ENCODE results near the gene PLEKHA3. TPM values are rescaled to one million over a fixed set of nuclear protein-coding genes. Genes with fewer than 3 reads are reported as not detected.

Gene PLEKHA3
- total RNA-seq, 1 experiment from 2014 or later, result 30.5 TPM

DNA sequence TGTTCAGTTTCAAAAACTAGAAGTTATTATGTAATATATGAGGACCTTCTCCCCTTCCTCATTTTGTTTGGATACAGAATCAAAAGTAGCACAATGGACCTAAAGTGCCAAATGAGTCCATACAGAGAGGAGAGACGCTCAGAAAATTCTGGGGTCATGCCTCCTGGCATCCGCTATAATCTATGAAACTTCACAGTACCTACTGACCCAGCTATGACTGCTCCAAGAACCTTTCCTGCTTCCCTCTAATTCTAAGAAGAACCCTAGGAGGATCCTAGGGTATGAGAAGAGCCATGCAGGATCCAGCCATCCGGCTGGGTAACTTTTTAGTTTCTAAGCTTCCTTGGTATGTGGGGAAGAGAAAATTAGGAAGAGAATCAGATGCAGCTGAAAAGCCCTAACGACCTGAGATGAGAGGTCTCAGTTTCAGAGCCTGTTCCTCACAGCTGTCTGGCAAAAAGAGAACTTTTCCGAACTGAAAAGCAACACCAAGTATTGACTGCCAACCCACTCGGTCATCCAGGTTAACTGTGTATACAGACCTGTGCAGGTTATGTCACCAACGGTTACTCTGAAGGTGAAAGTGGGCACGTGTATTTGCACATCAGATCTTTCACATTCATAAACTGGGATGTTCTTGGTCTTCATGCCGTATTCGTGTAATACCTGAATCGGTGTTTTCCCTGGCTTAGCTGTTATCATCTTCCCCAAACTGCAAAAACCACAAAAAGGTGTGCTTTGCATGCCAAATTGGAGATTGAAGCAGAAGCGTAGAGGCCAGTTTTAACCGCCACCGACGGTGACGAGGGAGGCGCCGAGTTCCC, 30.3 kb upstream of the PLEKHA3 start:
- in situ Hi-C loops (cut with HindIII; ENCODE audit: low pct_unique_long_range_greater_than_20kb, low sequenced_read_pairs), result no loop called here
- Histone ChIP-seq H3K27ac (ENCODE audit: low read length) (peak overlapping the region; percentile 90), H3K4me1 (ENCODE audit: control insufficient read depth, insufficient read depth, low read length) (peaks cover 9% of the 10 kb centered on the region; the same call in 1 of the 2 replicates), H3K4me3 (ENCODE audit: low read depth in 2 of 2, low read length in 2 of 2) (peak overlapping the region; percentile 88 to 95), H3K27me3 (ENCODE audit: control insufficient read depth, insufficient read depth, low read length) (no peaks in the 10 kb centered on the region), H3K36me3 (ENCODE audit: control insufficient read depth, insufficient read depth, low read length) (peaks cover 22% of the 10 kb centered on the region), H3K9me3 (ENCODE audit: control insufficient read depth, insufficient read depth, low read depth, low read length) (no peaks in the 10 kb centered on the region)
- intact Hi-C loops (cut with micrococcal nuclease; ENCODE audit: unreplicated experiment), result loop anchor here (2.0 kb wide), 1 partner anchor 29 kb away; the partner anchor contains the start of gene FKBP7
- DNase-seq (ENCODE audit: low read depth, low spot score) (no peak), ATAC-seq (no peak)
- ChIA-PET CTCF (interaction anchor here (0.6 to 0.7 kb wide), 2 partner anchors 14 to 109 kb away, joined by 3 read pairs; no protein-coding TSS in a partner anchor), POLR2A (no interaction called here)
- TF ChIP-seq POLR2AphosphoS5 (IDR thresholded peaks at IDR 0.05; ENCODE audit: low read depth, low read length), result no peak
- TF ChIP-seq SIN3A (IDR thresholded peaks at IDR 0.05; ENCODE audit: borderline replicate concordance, insufficient read depth, low read depth, low read length), result no peak
- TF ChIP-seq, protein P1, sequence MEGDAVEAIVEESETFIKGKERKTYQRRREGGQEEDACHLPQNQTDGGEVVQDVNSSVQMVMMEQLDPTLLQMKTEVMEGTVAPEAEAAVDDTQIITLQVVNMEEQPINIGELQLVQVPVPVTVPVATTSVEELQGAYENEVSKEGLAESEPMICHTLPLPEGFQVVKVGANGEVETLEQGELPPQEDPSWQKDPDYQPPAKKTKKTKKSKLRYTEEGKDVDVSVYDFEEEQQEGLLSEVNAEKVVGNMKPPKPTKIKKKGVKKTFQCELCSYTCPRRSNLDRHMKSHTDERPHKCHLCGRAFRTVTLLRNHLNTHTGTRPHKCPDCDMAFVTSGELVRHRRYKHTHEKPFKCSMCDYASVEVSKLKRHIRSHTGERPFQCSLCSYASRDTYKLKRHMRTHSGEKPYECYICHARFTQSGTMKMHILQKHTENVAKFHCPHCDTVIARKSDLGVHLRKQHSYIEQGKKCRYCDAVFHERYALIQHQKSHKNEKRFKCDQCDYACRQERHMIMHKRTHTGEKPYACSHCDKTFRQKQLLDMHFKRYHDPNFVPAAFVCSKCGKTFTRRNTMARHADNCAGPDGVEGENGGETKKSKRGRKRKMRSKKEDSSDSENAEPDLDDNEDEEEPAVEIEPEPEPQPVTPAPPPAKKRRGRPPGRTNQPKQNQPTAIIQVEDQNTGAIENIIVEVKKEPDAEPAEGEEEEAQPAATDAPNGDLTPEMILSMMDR (IDR thresholded peaks at IDR 0.05), result no peak
- no peak for TF ChIP-seq TCF7L2 (IDR thresholded peaks at IDR 0.05; ENCODE audit: low read depth, low read length)
- TF ChIP-seq, protein P2, sequence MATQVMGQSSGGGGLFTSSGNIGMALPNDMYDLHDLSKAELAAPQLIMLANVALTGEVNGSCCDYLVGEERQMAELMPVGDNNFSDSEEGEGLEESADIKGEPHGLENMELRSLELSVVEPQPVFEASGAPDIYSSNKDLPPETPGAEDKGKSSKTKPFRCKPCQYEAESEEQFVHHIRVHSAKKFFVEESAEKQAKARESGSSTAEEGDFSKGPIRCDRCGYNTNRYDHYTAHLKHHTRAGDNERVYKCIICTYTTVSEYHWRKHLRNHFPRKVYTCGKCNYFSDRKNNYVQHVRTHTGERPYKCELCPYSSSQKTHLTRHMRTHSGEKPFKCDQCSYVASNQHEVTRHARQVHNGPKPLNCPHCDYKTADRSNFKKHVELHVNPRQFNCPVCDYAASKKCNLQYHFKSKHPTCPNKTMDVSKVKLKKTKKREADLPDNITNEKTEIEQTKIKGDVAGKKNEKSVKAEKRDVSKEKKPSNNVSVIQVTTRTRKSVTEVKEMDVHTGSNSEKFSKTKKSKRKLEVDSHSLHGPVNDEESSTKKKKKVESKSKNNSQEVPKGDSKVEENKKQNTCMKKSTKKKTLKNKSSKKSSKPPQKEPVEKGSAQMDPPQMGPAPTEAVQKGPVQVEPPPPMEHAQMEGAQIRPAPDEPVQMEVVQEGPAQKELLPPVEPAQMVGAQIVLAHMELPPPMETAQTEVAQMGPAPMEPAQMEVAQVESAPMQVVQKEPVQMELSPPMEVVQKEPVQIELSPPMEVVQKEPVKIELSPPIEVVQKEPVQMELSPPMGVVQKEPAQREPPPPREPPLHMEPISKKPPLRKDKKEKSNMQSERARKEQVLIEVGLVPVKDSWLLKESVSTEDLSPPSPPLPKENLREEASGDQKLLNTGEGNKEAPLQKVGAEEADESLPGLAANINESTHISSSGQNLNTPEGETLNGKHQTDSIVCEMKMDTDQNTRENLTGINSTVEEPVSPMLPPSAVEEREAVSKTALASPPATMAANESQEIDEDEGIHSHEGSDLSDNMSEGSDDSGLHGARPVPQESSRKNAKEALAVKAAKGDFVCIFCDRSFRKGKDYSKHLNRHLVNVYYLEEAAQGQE (IDR thresholded peaks at IDR 0.05; ENCODE audit: insufficient read depth in 1 of 2, low read depth in 2 of 2, low read length in 1 of 2), result no peak
- no TSS peak for BruUV-seq (replicated peaks)

DNA sequence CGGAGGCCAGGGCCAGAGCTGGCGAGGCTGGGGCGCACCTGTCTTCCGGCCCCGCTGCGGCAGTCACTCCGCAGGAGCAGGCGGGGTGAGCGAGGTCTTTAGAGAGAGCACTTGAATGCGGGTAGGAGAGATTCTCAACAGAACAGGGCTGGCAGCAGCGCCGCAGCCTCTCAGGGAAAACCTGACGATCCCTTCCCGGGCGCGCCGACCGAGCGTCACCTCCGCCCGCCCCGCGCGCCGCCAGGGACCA, 29.8 kb upstream of the PLEKHA3 start:
- POLR2A ChIA-PET, result interaction anchor here (1.0 kb wide), 1 partner anchor 15 kb away, joined by 3 read pairs; no protein-coding TSS in a partner anchor
- Histone ChIP-seq H3K4me1 (ENCODE audit: control insufficient read depth, insufficient read depth, low read length) (peaks cover 9% of the 10 kb centered on the region; the same call in 1 of the 2 replicates), H3K4me3 (ENCODE audit: low read depth in 2 of 2, low read length in 2 of 2) (peak overlapping the region; percentile 88 to 95), H3K27me3 (ENCODE audit: control insufficient read depth, insufficient read depth, low read length) (no peaks in the 10 kb centered on the region), H3K36me3 (ENCODE audit: control insufficient read depth, insufficient read depth, low read length) (peaks cover 17% of the 10 kb centered on the region), H3K9me3 (ENCODE audit: control insufficient read depth, insufficient read depth, low read depth, low read length) (no peaks in the 10 kb centered on the region), H3K27ac (ENCODE audit: low read length) (peak overlapping the region; percentile 90)
- CTCF ChIA-PET, result interaction anchor here (0.7 to 0.8 kb wide), 2 partner anchors 15 to 171 kb away, joined by 3 read pairs; no protein-coding TSS in a partner anchor
- no TSS peak for BruUV-seq (replicated peaks)
- DNase-seq (ENCODE audit: low read depth, low spot score) (no peak), ATAC-seq (no peak)
- TF ChIP-seq, protein P1 (IDR thresholded peaks at IDR 0.05), result no peak
- in situ Hi-C loops (cut with HindIII; ENCODE audit: low pct_unique_long_range_greater_than_20kb, low sequenced_read_pairs), result no loop called here
- intact Hi-C loops (cut with micrococcal nuclease; ENCODE audit: unreplicated experiment), result loop anchor here (2.0 kb wide), 1 partner anchor 28 kb away; the partner anchor contains the start of gene FKBP7
